ENCODE measurements around the gene IL1R2.

- TF ChIP-seq CTCF (conservative IDR thresholded peaks at IDR 0.05 in 1 of 2, IDR thresholded peaks at IDR 0.05 in 1 of 2; ENCODE audit: low read depth in 1 of 2, low read length in 2 of 2): no peak
- no peak for TF ChIP-seq EZH2 (IDR thresholded peaks at IDR 0.05; ENCODE audit: low read length, missing control alignments)
These were observed 53.3 kb downstream of the IL1R2 start for GRCh38 chr2:102044967-102045489.
